ENCODE data around the gene MTRF1.
"Not testable (repeated sequence)": the region's sequence is repeated elsewhere in the genome, so short reads cannot be mapped to it uniquely, and the experiment has no call there.

The MTRF1 gene

GRCh38 chr13:41282129-41282571 is 18.8 kb upstream of the MTRF1 start:
- no peaks in the 10 kb centered on the region for H4K20me1 ChIP-seq (ENCODE audit: insufficient read depth, low read length, poor library complexity, severe bottlenecking)
- no peaks in the 10 kb centered on the region for H3F3A ChIP-seq (ENCODE audit: low read depth)
- no peaks in the 10 kb centered on the region for H3K9me3 ChIP-seq (ENCODE audit: insufficient read depth, low read depth, low read length)
- no peak for TF ChIP-seq EZH2phosphoT487 (IDR thresholded peaks at IDR 0.05; ENCODE audit: borderline replicate concordance)
- no peak for TF ChIP-seq CTCF (conservative IDR thresholded peaks at IDR 0.05; ENCODE audit: low read length)
- no peaks in the 10 kb centered on the region for H3K9me2 ChIP-seq (replicated peaks; ENCODE audit: low read depth, low read length)
- no peaks in the 10 kb centered on the region for H3K36me3 ChIP-seq (ENCODE audit: insufficient read depth, low read length)
- no peaks in the 10 kb centered on the region for H3K79me2 ChIP-seq (ENCODE audit: insufficient read depth, low read length)
- no peak overlapping the region for H3K4me3 ChIP-seq (ENCODE audit: low read length, poor library complexity, severe bottlenecking)
- H3K4me2 ChIP-seq (ENCODE audit: low read depth, low read length, poor library complexity, severe bottlenecking) = no peak overlapping the region
- no peaks in the 10 kb centered on the region for H3K4me1 ChIP-seq (ENCODE audit: insufficient read depth, low read length, poor library complexity, severe bottlenecking)
- no peak overlapping the region for H3K9ac ChIP-seq (ENCODE audit: low read depth, low read length, poor library complexity, severe bottlenecking)
- no peak overlapping the region for H2AFZ ChIP-seq (ENCODE audit: low read length)
- H3K27me3 ChIP-seq (ENCODE audit: insufficient read depth, low read length, poor library complexity, severe bottlenecking) = no peaks in the 10 kb centered on the region

- not testable (repeated sequence) for H3K9ac ChIP-seq (ENCODE audit: low read depth, low read length, poor library complexity, severe bottlenecking); H3K4me3 ChIP-seq (ENCODE audit: low read length, poor library complexity, severe bottlenecking); H3K9me3 ChIP-seq (ENCODE audit: insufficient read depth, low read depth, low read length); H3K4me1 ChIP-seq (ENCODE audit: insufficient read depth, low read length, poor library complexity, severe bottlenecking); H3K4me2 ChIP-seq (ENCODE audit: low read depth, low read length, poor library complexity, severe bottlenecking); H2AFZ ChIP-seq (ENCODE audit: low read length); H3F3A ChIP-seq (ENCODE audit: low read depth); H3K9me2 ChIP-seq (replicated peaks; ENCODE audit: low read depth, low read length); H3K79me2 ChIP-seq (ENCODE audit: insufficient read depth, low read length); H3K36me3 ChIP-seq (ENCODE audit: insufficient read depth, low read length); H4K20me1 ChIP-seq (ENCODE audit: insufficient read depth, low read length, poor library complexity, severe bottlenecking); H3K27me3 ChIP-seq (ENCODE audit: insufficient read depth, low read length, poor library complexity, severe bottlenecking)
Observed at GRCh38 chr13:41279156-41279555, 15.8 kb upstream of the MTRF1 start.

GRCh38 chr13:41276824-41277223 is 13.4 kb upstream of the MTRF1 start:
- Histone ChIP-seq H3K9me2 (replicated peaks; ENCODE audit: low read depth, low read length) (no peaks in the 10 kb centered on the region), H3F3A (ENCODE audit: low read depth) (no peaks in the 10 kb centered on the region), H3K27me3 (ENCODE audit: insufficient read depth, low read length, poor library complexity, severe bottlenecking) (no peaks in the 10 kb centered on the region), H2AFZ (ENCODE audit: low read length) (no peak overlapping the region), H3K79me2 (ENCODE audit: insufficient read depth, low read length) (no peaks in the 10 kb centered on the region), H3K4me2 (ENCODE audit: low read depth, low read length, poor library complexity, severe bottlenecking) (no peak overlapping the region), H3K4me3 (ENCODE audit: low read length, poor library complexity, severe bottlenecking) (no peak overlapping the region), H4K20me1 (ENCODE audit: insufficient read depth, low read length, poor library complexity, severe bottlenecking) (no peaks in the 10 kb centered on the region), H3K4me1 (ENCODE audit: insufficient read depth, low read length, poor library complexity, severe bottlenecking) (no peaks in the 10 kb centered on the region), H3K9me3 (ENCODE audit: insufficient read depth, low read depth, low read length) (no peaks in the 10 kb centered on the region), H3K36me3 (ENCODE audit: insufficient read depth, low read length) (no peaks in the 10 kb centered on the region), H3K9ac (ENCODE audit: low read depth, low read length, poor library complexity, severe bottlenecking) (no peak overlapping the region)
- TF ChIP-seq CTCF (conservative IDR thresholded peaks at IDR 0.05; ENCODE audit: low read length) (no peak), EZH2phosphoT487 (IDR thresholded peaks at IDR 0.05; ENCODE audit: borderline replicate concordance) (no peak)

- Histone ChIP-seq H3K9ac (ENCODE audit: low read depth, low read length, poor library complexity, severe bottlenecking) (no peak overlapping the region), H3K9me3 (ENCODE audit: insufficient read depth, low read depth, low read length) (no peaks in the 10 kb centered on the region), H3K36me3 (ENCODE audit: insufficient read depth, low read length) (no peaks in the 10 kb centered on the region), H3F3A (ENCODE audit: low read depth) (no peaks in the 10 kb centered on the region), H3K4me2 (ENCODE audit: low read depth, low read length, poor library complexity, severe bottlenecking) (no peak overlapping the region), H3K4me1 (ENCODE audit: insufficient read depth, low read length, poor library complexity, severe bottlenecking) (no peaks in the 10 kb centered on the region), H3K4me3 (ENCODE audit: low read length, poor library complexity, severe bottlenecking) (no peak overlapping the region), H3K79me2 (ENCODE audit: insufficient read depth, low read length) (no peaks in the 10 kb centered on the region), H2AFZ (ENCODE audit: low read length) (no peak overlapping the region), H4K20me1 (ENCODE audit: insufficient read depth, low read length, poor library complexity, severe bottlenecking) (no peaks in the 10 kb centered on the region), H3K9me2 (replicated peaks; ENCODE audit: low read depth, low read length) (no peaks in the 10 kb centered on the region), H3K27me3 (ENCODE audit: insufficient read depth, low read length, poor library complexity, severe bottlenecking) (no peaks in the 10 kb centered on the region)
- TF ChIP-seq EZH2phosphoT487 (IDR thresholded peaks at IDR 0.05; ENCODE audit: borderline replicate concordance) (no peak), CTCF (conservative IDR thresholded peaks at IDR 0.05; ENCODE audit: low read length) (no peak)
Observed at GRCh38 chr13:41274881-41275280, 11.5 kb upstream of the MTRF1 start.
